ENCODE measurements around the gene WWOX. TPM values are rescaled to one million over a fixed set of nuclear protein-coding genes. Genes with fewer than 3 reads are reported as not detected.

Gene WWOX
- total RNA-seq, 1 experiment from 2014 or later: 15.6 TPM

GRCh38 chr16:78050734-78051400 is 48.6 kb upstream of the WWOX start:
- H3K4me1 Mint-ChIP-seq: peaks cover 0 to 3% of the 10 kb centered on the region in 2 experiments; a peak in 1 of 4 replicates
- no peaks in the 10 kb centered on the region for H3K79me1 ChIP-seq (ENCODE audit: insufficient read depth, low read depth, low read length, poor library complexity, severe bottlenecking)
- no peak overlapping the region for H4K5ac ChIP-seq (ENCODE audit: insufficient read length, low read depth, low read length)
- WGBS (ENCODE audit: extremely low coverage, insufficient read length, low lambda C conversion rate): no CpG with 5 or more reads among the region's 2 CpGs
- no peak overlapping the region for H2BK120ac ChIP-seq (ENCODE audit: low read depth, low read length, poor library complexity, severe bottlenecking)
- no peak overlapping the region for H4K91ac ChIP-seq (ENCODE audit: insufficient read length, low read depth, low read length)
- H3K14ac ChIP-seq (ENCODE audit: insufficient read depth, low read length): no peak overlapping the region
- DNase-seq: no peak
- no peak overlapping the region for H3T11ph ChIP-seq (ENCODE audit: low read length)
- H3K23me2 ChIP-seq (ENCODE audit: insufficient read length, low read depth, low read length, poor library complexity, severe bottlenecking): no peaks in the 10 kb centered on the region
- H3K56ac ChIP-seq (ENCODE audit: insufficient read length, low read depth, low read length): no peak overlapping the region
- H3K23ac ChIP-seq (ENCODE audit: insufficient read length, low read depth, low read length): no peak overlapping the region
- no peak overlapping the region for H4K8ac ChIP-seq (replicated peaks; ENCODE audit: insufficient read length, low read depth, low read length)
- peaks cover 98% of the 10 kb centered on the region for H3K27me3 Mint-ChIP-seq (ENCODE audit: low read depth)
- no peak overlapping the region for H3K4me3 Mint-ChIP-seq
- H3K27me3 ChIP-seq (ENCODE audit: insufficient read depth, low read length): no peaks in the 10 kb centered on the region; the same call in 1 of the 2 replicates
- no peak for TF ChIP-seq CTCF (conservative IDR thresholded peaks at IDR 0.05)
- no peak overlapping the region for H3K27ac Mint-ChIP-seq
- no peaks in the 10 kb centered on the region for H3K36me3 Mint-ChIP-seq (ENCODE audit: insufficient read depth in 1 of 3, low read depth in 3 of 3)
- no peak overlapping the region for H2BK5ac ChIP-seq (ENCODE audit: insufficient read length, low read length)
- no peak overlapping the region for H2BK12ac ChIP-seq (ENCODE audit: insufficient read length, low read depth, low read length)
- H2AK5ac ChIP-seq (ENCODE audit: insufficient read length, low read length): no peak overlapping the region
- no peaks in the 10 kb centered on the region for H3K4me1 ChIP-seq (ENCODE audit: insufficient read depth, low read length)
- H3K79me2 ChIP-seq (ENCODE audit: insufficient read depth, low read length): no peaks in the 10 kb centered on the region
- no peak overlapping the region for H2BK15ac ChIP-seq (ENCODE audit: low read depth, low read length)
- no peak overlapping the region for H3K27ac ChIP-seq (ENCODE audit: insufficient read length, low read depth, low read length)
- H3K9ac ChIP-seq (ENCODE audit: extremely low read depth, insufficient read length, low read length): no peak overlapping the region
- H2AFZ ChIP-seq (ENCODE audit: low read length): no peak overlapping the region
- no peak overlapping the region for H2BK20ac ChIP-seq (ENCODE audit: low read depth, low read length, poor library complexity, severe bottlenecking)
- H3K9me3 ChIP-seq (ENCODE audit: control insufficient read depth, low read depth, low read length): no peaks in the 10 kb centered on the region
- no peaks in the 10 kb centered on the region for H3K9me3 Mint-ChIP-seq
- no peaks in the 10 kb centered on the region for H4K20me1 ChIP-seq (ENCODE audit: control insufficient read depth, insufficient read depth, insufficient read length)
- H3K18ac ChIP-seq (ENCODE audit: insufficient read length, low read depth, low read length): no peak overlapping the region
- H3K4ac ChIP-seq (ENCODE audit: low read depth, low read length): no peak overlapping the region
- H3K4me2 ChIP-seq (ENCODE audit: insufficient read depth, insufficient read length, low read length): no peak overlapping the region
